GM21360 (cell line): Measurements from ENCODE around the gene H2AZ2.
"Not testable (repeated sequence)": the region's sequence is repeated elsewhere in the genome, so short reads cannot be mapped to it uniquely, and the experiment has no call there.

ENCODE experiments used
- ATAC-seq: cut with Tn5 transposase; IDR thresholded peaks from one replicate; pipeline ENCODE4 v1.9.1; 2021; ENCODE audit warnings: mild to moderate bottlenecking, moderate library complexity; ENCODE audit not compliant: unreplicated experiment

H2AZ2 gene

DNA sequence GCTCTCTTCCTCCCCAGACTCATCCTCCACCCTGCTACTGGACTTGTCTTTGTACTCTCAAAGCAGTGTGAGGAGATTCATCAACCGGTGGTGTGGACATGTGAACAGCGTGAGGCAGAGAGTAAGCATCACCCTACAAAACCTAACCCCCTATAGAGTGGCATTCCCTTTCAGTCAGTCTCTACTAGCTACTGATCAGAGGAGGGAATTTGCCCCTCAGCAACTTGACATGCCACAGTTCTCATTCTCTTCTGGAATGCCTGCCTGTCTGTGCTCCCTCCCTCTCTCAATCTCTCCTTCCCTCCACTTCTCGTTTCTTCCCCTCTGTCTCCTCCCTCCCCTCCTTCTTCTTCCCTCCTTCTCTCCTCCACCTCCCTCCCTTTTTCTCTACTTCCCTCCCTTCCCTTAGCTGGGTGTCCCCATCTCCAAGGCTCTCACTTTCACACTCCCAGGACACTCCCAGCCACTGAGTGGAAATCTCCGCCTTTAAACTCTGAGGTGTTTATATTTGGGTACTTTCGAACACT lies 24.6 kb downstream of the H2AZ2 start:
- ATAC-seq = no peak

DNA sequence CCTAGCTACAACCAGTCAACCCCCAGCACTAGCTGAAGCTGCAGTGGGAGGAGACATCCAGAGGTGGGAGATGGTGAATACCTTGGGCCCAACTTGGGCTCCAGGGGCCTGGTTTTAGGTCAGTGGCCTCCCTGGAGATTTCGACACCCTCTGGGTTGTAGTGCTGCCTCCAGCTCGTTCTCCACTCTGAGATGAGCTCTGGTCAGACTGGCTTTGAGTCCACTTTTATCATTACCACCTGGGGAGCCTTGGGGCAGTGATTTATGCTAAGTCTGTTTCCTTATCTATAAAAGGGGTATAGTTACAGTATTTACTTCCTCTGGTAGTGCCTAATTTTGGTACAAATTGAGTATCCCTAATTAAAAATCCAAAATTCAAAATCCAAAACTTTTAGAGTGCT lies 28.6 kb downstream of the H2AZ2 start:
- no peak for ATAC-seq

DNA sequence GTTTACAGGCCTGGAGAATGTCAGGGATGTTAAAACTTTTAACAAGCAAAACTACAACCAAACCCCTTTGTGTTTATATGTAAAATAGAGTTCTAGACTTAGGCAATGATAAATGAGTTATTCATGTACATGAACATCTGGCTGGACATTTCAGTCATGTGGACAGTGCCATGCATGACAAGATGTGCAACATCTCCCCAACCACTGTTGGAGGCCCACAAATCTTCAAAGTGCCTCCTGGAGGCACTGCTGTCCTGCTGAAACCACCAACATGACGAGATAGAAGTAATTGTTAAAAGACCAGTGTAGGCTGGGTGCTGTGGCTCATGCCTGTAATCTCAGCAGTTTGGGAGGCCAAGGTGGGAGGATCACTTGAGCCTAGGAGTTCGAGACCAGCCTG lies 33.0 kb downstream of the H2AZ2 start:
- no peak for ATAC-seq

DNA sequence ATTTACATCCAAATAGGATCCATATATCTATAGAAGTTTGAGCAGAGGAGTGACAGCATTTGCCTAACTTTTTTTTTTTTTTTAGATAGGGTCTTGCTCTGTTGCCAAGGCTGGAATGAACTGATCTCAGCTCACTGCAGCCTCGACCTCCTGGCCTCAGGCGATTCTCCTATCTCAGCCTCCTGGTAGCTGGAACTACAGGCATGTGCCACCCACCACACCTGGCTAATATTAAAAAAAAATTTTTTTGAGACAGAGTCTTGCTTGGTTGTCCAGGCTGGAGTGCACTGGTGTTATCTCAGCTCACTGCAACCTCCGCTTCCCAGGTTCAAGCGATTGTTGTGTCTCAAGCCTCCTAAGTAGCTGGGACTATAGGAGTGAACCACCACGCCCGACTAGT lies 36.3 kb downstream of the H2AZ2 start:
- no peak for ATAC-seq

DNA sequence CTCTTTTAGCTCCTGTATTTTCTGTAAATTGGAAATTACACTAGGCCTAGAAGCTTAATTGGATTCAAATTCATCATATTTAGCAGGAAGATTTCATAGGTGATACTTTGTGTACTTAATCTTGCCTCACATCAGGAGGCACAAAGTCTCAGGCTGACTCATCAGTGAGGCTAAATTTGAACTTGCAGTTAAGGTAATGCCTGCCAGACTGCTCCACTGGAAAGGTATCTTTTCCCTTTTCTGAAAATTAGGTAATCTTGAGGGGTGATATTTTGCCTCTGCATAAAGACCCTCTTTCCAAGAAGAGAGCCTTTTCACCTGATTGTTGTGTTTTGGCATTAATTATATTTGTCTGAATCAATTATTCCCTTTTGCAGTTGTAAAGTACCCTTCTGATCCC lies 36.8 kb downstream of the H2AZ2 start:
- ATAC-seq = no peak

DNA sequence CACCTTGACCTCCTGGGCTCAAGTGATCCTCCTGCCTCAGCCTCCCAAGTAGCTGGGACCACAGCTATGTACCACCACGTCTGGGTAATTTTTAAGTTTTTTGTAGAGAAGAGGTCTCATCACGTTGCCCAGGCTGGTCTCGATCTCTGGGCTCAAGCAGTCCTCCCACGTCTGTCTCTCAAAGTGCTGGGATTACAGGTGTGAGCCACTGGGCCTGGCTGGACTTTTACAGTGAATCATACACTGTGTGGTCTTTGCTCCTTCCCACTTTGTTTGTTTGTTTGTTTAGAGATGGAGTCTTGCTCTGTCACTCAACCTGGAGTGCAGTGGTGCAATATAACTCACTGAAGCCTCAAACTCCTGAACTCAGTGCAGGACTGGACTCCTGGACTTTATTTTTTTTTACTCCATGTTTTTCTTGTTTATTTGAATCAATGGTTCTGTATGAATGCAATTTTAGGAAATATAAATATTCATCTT lies 38.9 kb downstream of the H2AZ2 start:
- no peak for ATAC-seq

DNA sequence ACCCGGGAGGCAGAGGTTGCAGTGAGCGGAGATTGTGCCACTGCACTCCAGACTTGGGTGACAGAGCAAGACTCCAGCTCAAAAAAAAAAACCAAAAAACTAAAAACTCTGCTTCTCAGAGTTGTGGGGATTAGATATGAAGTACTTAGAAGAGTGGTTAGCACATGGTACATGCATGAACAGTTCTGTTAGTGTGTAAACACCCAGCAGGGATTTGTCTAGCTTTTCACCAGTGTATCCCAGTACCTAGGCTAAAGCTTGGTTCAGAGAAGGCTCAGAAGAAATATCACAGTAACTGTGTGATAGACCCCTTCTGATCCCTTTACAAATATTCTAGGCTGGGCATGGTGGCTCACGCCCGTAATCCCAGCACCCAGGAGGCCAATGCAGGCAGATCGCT lies 41.9 kb downstream of the H2AZ2 start:
- no peak for ATAC-seq

DNA sequence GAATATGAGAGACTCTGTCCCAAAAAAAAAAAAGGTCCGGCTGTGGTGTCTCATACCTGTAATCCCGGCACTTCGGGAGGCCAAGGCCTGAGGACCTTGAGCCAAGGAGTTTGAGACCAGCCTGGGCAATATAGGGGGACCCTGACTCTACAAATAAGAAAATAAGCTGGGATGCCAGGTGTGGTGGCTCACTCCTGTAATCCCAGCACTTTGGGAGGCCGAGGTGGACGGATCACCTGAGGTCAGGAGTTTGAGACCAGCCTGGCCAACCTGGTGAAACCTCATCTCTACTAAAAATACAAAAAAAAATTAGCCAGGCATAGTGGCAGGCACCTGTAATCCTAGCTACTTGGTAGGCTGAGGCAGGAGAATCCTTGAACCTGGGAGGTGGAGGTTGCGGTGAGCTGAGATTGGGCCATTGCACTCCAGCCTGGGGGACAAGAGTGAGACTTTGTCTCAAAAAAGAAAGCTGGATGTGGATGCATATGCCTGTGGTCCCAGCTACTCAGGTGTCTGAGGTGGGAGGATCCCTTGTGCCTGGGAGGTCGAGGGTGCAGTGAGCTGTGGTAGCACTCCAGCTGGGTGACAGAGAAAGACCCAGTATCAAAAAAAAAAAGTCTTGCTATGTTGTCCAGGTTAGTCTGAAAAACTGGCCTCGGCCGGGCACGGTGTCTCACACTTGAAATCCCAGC lies 43.9 kb downstream of the H2AZ2 start:
- not testable (repeated sequence) for ATAC-seq

DNA sequence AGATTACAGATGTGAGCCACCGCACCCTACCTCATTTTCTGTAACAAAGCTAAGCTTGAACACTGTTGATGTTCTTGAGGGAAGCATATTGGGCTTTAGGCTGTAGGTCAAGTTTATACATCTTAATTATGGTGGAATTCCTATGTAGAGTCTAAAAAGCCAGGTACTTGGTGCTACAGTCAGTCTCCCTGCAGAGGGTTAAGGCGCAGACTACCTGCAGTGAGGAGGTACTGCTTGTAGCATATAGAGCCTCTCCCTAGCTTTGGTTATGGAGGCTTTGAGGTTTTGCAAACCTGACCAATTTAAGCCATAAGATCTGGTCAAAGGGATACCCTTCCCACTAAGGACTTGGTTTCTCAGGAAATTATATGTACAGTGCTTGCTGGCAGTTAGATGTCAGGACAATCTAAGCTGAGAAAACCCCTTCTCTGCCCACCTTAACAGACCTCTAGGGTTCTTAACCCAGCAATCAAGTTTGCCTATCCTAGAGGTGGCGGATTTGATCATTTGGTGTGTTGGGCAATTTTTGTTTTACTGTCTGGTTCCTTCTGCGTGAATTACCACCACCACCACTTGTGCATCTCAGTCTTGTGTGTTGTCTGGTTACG lies 45.4 kb downstream of the H2AZ2 start:
- no peak for ATAC-seq

DNA sequence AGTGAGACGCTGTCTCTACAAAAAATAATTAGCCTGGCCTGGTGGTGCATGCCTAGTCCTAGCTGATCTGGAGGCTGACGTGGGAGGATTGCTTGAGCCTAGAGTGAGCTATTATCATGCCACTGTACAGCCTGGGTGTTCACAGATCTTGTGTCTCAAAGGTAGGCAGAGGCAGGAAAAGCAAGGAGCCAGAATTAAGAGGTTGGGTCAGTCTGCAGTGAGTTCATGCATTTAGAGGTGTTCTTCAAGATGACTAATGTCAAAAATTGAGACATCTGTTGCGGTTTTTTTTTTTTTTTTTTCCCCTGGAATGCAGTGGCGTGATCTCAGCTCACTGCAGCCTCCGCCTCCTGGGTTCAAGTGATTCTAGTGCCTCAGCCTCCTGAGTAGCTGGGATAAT lies 46.0 kb downstream of the H2AZ2 start:
- ATAC-seq = no peak

DNA sequence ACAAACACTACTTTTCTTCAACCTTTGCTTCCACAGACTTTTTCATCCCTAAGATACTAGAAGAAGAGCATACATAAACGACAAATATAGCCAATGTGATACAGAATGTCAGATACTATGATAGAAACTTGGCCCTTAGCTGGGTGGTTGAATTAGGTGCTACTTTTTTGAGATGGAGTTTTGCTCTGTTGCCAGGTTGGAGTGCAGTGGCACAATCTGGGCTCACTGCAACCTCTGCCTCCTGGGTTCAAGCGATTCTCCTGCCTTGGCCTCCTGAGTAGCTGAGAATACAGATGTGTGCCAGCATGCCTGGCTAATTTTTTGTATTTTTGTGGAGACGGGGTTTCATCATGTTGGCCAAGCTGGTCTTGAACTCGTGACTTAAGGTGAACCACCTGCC lies 47.9 kb downstream of the H2AZ2 start:
- ATAC-seq = no peak

DNA sequence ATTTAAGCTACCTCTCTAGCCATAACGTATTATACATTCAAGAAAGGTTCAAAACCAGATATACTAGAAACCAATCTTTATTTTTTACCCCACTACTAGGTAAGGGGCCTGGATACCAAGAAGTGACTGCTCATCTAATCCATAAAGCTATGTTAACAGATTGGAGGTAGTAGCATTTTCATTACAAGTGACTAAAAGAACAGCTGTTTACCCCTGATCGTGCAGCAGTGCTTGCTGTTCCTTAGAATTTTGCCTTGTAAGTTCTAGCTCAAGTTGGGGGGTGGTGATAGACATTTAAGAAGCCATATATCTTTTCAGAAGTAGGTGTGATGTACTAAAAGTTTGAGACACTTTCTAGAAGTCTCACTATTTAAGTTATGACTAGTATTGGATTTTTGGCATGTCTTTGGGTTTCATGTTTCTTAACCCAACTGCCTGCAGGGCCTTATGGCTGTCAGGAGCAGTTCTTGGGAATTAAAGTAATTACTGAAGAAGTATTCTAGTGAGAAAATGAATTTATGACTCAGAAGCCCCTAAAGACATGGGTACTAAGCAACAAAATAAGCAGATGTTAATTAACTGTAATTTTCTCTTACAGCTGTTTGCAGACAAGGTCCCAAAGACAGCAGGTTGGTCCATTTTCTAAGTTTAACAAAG lies 49.1 kb downstream of the H2AZ2 start:
- no peak for ATAC-seq

DNA sequence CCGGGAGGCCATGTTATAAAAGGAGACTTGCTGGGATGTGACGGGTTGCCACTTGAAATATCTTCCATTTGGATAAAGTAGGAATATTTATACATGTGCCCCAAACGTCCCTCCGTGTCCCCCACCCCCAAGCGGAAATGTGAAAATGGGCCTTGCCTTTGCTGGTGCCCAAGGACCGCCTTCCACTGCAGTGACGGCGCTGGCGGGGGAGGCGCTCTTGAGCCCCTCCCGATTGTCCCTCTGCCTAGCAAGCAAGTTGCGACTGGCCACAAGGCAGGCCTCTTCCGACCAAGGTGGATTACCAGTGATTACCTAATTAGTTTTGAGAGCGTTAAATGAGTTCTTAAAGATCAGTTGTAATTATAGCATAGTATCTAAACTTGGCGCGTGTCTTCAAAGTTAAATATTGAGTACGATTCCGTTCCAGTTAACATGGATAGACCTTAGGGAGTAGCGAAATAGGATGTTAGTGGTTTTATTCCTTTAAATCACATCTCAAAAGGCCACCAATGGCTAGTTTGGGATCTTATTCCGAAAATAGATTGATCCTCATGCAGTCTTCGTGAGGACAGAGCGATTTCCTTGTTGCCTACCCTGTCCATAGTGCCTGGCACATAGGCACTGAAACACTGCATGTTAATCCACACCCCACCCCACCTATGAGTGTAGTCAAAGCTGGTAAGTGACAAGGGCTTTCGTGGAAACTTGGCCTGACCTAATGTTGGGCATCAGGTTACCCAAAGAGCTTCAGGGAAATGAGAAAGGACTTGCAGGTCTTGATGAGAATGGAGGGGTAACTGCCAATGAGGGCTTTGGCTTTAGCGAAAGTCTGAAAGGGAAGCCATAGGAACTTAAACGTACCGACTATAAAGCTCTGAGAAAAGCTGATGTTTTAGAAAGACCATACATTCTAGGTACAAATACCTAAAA lies 50.3 kb downstream of the H2AZ2 start:
- ATAC-seq = peak; percentile 43

DNA sequence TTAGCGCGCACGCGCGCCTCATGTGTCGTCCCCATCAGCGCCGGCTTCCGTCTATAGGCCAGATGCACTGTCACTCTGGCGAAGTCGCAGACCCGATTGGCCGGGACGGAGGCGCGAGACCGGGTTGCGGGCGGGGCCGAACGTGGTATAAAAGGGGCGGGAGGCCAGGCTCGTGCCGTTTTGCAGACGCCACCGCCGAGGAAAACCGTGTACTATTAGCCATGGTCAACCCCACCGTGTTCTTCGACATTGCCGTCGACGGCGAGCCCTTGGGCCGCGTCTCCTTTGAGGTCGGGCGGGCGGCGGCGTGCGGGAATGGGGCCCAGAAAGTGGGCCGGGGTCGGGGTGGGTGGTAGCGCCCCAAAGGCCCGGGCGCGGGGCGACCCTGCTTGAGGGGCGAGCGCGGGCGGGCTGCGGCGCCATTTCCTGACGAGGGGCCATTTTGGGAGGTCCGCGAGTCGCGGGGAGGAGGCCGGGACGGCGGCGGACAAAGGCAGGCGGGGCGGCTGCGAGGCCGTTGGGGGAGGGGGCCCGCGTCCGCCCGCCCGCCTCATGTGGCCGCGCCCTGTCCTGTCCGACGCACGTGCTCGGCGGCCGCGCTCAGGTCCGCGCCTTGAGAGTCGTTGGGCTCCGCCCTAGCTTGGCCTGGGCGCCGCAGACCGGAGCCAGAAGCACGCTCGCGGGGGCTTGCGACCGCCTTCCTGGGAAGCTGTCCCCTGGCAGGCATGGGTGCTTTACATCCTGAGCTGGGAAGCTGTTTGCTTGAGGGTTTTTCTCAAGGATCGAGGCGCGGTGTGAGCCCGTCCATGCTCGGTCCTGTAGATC lies 51.2 kb downstream of the H2AZ2 start, which contains the start of gene PPIA:
TSS of gene PPIA (plus strand) at position 178 of the 825 bp plus-strand sequence. CDS start at position 222, 44 bp downstream.
- ATAC-seq = peak; percentile 78

DNA sequence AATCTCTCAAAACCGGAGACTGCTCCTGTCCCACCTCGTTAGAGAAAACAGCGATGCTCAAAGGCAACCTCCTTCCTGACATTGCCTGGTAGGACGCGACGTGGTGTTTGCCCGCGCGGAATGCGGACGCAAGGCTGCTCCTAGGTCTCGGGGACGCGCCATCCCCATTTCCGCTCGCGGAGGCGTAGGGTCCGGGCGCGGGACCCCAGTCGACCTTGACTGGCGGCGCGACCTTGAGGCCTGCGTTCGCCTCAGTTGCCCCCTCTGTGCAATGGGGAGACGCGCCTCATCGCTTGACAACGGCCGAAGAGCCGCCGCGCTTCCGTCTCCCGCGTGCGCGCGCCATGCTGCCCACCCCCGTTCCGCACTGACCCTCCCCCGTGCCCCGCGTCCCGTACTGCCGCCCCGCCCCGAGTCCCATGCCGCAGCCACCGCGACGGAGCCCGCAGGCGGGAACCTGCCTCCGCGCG lies 51.8 kb downstream of the H2AZ2 start:
- ATAC-seq = peak; percentile 17

DNA sequence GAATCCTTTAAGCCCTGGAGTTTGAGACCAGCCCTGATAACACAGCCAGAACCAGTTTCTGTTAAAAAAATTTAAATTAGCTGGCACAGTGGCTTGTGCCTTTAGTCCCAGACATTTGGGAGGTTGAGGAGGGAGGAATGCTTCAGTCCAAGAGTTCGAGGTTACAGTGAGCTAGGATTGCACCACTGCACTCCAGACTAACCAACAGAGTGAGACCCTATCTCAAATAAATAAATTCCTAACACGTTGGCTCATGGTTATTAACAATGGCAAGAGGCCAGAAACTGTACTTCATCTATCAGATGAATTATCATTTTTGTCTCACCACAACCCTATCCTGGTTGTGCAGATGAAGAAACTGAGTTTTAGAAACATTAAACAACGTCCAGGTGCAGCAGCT lies 53.6 kb downstream of the H2AZ2 start:
- no peak for ATAC-seq

DNA sequence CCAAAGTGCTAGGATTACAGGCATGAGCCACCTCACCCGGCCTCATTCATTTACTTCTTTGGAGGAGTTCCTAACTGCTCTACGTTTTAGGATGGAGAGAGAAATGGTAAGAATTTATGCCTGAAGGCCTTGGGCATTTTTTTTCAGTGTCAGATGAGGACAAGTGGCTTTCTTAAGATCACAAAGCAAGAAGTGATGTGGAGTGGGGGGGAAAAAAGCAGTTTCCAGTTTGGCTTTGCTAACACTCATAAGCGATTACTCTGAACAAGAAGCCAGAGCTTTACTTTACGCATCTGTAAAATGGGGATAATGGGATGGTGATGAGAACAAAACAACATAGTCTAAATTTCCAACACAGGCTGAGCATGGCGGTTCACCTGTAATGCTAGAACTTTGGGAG lies 54.0 kb downstream of the H2AZ2 start:
- ATAC-seq = no peak

DNA sequence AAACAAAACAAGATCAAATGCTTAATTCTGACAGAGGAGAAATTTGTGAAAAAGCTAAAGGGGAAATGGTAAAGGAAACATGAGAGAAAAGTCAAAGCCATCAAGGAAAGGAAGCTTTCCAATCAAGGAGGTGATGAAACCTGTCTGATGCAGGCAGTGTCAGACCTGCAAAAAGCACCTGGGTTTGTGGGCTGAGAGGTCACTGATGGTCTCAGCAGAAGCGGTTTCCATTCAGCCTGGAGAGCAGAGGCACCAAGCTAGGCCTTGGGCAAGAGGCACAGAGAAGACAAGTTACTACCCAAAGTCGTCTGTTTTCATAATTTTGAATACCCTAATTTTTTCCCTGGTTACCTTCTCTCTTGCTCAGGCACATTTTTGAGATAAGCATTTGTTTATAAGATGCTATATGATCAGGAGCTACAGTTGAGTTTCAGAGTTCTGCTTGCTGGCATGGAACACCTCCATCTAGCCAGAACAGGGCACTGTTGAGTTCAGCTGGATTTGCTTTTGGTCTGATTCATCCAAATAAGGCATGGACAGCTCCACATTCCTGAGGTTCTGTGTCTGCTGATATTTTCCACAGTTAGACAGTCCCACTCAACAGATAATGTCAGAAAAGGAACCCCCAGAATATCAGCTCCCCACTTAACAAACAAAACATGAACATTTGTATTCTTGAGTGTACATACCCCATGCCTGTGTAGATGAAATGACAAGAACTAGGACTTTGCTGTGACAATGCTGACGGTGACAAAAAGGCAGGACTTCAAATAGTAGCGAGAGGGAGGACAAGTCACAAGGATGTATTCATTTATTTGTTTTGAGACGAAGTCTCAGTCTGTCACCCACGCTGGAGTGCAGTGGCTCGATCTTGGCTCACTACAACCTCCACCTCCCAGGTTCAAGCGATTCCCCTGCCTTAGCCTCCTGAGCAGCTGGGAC lies 56.3 kb downstream of the H2AZ2 start:
- no peak for ATAC-seq

DNA sequence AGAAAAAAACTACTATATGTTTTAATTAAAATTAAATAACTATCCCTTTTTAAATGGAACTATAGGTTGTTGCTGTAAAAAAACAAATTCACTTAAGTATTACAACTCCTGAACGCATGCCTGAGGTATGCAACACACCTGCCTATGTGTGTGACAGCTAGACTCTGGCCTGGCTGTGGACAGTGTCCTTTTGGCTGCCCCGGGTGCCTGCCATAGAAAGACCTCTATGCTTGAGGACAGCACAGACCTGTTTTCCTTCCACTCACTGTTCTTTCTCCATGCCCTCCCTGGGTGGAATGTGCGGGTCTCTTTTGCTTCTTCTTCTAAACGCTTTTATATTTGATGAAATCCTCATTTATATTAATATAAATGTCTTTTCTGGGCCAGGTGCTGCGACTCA lies 57.9 kb downstream of the H2AZ2 start:
- no peak for ATAC-seq
